Activated CD4-positive, alpha-beta T cell treated with anti-CD3 and anti-CD28 coated beads, Interleukin-2, Interleukin-6, amounts not matched to agents 100 ng/mL and 50 ng/mL, durations not matched to agents 16 hours and 8 hours (primary cell): ENCODE measurements around the gene R3HDM2.
"Not testable (repeated sequence)": the region's sequence is repeated elsewhere in the genome, so short reads cannot be mapped to it uniquely, and the experiment has no call there.

Experiments
- DNase-seq: peaks from one replicate; pipeline ENCODE4 v3.0.0-alpha.2; 2020

R3HDM2 gene

DNA sequence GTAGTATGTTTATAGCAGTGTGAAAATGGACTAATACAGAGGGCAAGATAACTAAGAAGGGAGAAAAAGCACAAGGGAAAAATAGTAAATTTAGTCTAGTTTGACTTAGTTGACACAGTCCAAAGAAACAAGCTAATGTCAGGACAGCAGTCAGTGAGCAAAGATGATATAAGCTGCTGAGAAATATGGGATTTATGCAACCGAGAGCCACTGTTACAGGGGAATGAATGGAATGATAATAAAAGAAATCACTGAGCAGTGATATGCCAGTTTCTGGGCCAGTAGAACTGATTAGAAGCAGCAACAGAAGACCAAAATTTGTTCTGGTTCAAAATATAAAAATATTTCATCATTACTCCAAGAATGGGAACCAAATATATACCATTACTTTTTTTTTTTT is 60.1 kb downstream of the R3HDM2 start:
- no peak for DNase-seq

DNA sequence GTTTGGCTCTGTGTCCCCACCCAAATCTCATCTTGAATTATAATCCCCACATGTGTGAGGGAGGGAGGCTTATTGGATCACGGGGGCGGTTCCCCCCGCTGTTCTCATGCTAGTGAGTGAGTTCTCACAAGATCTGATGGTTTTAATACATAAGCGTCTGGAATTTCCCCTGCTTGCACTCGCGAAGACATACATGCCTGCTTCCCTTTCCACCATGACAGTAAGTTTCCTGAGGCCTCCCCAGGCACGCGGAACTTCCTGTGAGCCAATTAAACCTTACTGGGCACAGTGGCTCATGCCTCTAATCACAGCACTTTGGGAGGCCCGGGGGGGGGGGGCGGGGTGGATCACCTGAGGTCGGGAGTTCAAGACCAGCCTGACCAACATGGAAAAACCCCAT is 60.8 kb downstream of the R3HDM2 start:
- DNase-seq, result no peak

DNA sequence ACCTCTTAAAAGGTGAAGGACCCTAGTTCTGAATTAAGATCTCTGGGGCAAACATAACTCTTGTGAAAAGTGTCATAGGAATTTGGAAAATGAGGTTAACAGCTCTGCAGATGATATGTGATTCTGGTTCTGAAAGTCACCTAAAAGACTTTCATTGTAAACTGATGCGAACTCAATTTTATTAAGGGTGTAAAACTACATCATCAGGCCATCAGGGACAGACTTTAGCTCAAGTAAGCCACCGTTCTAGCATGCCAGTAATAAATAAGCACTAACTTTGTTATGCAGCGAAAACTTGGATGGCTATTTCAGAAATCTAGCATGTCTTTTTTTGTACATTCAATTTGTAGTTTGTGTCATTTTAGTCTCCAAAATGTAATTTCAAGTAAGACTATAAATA is 61.6 kb downstream of the R3HDM2 start:
- DNase-seq, result no peak

DNA sequence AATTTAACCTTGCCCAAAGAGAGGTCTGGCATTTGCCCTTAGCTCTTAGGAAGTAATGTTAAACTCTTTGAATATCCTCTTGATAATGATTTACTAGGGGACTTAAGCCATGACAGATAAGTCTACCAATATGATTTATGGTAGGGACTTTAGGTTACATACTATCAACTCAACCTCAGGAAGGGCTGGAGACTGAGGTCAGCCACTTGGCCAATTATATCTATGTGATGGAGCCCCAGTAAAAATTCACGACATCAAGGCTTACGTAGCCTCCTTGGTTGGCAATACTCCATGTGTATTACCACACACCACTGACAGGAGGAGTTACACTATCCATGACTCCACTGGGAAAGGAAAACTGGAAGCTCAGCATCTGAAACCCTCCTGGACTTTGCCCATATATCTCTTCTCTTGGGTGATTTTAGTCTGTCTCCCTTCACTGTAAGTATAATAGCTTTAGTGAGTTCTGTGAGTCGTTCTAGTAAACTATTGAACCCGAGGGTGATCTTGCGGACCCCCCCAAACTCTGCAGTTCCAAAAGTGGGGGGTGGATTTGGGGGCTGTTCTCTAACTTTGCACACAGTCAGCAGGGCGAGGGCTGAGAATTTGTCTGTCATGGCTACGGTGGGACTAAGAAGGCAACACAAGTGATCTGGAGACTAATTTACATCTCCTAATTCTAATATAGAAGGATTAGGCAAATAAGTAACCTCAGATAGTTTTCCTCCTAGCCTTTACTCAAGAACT is 62.3 kb downstream of the R3HDM2 start:
- DNase-seq, result no peak

DNA sequence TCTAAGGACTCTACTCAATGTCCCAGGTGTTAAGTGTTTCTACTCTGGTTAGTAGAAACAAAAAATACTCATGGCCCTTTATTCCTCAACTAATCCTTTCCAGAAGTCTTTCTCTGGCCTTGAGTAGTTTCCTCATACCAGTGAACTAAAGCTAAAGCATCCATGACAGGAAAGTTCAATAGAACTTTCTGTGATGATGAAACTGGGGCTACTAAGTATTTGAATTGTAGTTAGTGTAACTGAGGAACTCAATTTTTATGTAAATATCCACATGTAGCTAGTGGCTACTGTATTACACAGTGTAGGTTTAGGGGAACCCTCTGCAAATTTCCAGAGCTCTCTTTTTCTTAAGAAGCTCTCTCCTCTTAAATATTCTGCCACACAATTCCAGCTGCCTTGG is 63.7 kb downstream of the R3HDM2 start:
- no peak for DNase-seq

DNA sequence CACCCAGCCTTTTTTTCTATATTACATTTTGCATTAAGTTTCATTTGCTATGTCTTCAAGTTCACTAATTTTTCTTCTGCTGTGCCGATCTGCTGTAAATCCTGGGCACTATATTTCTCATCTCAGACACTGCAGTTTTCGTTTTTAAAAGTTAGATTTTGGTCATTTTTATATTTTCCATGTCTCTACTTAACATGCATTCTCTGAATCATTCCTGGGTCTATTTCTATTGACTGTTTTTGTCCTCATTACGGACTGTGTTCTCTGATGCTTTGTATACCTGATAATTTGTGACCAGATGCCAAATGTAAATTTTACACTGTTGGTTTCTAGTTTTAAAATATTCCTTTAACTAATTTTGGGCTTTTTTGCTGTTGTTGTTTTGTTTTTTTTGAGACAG is 64.5 kb downstream of the R3HDM2 start:
- DNase-seq, result no peak

DNA sequence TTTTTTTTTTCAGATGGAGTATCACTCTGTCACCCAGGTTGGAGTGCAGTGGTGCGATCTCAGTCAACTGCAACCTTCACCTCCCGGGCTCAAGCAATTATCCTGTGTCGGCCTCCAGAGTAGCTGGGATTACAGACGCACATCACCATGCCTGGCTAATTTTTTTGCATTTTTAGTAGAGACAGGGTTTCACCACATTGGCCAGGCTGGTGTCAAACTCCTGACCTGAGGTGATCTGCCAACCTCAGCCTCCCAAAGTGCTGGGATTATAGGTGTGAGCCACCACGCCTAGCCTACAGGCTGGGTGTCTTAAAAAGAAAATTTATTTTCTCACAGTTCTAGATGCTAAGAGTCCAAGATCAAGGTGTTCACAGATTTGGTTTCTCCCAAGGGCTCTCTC is 66.7 kb downstream of the R3HDM2 start:
- not testable (repeated sequence) for DNase-seq

DNA sequence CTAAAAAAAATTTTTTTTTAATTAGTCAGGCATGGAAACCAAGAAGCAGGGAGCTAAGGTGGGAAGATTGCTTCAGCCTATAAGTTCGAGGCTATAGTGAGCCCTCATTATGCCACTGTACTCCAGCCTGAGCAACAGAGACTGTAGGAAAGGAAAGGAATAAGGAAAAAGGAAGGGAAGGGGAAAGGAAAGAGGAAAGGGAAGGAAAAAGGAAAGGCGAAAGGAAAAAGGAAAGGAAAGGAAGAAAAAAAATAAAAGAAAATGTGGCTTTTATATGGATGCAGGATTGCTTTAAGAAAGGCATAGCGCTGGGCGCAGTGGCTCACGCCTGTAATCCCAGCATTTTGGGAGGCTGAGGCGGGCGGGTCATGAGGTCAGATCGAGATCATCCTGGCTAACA is 70.4 kb downstream of the R3HDM2 start:
- no peak for DNase-seq

DNA sequence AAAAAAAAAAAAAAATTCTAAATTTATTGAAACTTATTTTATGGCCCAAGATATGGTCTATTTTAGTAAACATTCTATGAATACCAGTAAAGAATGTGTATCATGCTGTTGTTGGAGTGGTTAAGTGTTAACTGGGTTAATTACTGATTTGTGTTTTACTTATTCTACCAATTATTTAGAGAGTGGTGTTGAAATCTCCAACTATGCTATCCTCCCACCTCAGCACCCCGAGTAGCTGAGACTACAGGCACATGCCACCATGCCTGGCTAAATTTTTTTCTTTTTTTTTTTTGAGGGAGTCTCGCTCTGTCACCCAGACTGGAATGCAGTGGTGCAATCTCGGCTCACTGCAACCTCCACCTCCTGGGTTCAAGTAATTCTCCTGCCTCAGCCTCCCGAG is 72.2 kb downstream of the R3HDM2 start:
- no peak for DNase-seq

DNA sequence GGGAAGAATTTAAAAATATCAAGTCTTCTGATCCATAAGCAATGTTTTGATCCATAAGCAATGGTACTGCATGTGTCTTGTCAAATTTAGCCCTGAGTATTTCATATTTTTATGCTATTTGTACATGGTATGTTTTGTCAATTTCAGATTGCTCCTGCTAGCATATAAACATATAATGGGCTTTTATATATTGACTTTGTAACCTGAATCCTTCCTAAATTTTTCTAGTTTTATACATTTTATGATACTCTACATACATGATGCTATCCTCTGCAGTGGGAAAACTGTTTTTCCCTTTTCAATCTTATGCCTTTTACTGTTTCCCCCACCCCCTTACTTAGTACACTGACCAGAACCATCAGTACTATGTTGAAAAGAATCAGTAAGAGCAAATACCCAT is 75.1 kb downstream of the R3HDM2 start:
- no peak for DNase-seq

DNA sequence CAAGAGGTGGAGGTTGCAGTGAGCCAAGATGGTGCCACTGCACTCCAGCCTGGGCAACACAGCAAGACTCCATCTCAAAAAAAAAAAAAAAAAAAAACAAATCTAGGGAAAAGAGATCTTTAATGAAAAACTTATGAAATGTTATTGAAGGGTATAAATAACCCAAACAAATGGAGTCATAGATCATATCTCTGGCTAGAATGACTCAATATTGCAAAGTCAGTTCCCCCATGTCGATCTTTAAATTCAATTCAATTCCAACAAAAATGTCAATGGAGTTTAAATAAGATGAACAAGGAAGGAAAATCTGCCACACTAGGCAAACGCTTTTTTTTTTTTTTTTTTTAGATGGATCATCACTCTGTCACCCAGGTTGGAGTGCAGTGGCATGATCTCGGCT is 78.7 kb downstream of the R3HDM2 start:
- DNase-seq, result no peak

DNA sequence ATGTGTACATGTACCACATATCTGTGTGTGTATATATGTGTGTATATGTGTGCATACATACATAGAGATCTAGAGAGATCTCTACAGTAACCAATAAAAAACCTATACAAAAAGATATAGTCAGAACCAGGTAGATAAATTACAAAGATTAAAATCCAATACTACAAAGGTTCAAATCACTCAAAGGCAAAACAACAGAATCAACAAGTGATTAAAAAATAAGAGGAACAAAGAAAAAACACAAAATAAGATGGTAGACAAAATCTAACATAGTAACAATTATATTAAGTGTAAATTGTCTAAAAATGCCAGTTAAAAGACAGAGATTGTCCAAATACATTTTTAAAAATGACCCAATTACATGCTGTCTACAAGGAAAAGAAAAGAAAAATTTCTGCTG is 83.6 kb downstream of the R3HDM2 start:
- no peak for DNase-seq

DNA sequence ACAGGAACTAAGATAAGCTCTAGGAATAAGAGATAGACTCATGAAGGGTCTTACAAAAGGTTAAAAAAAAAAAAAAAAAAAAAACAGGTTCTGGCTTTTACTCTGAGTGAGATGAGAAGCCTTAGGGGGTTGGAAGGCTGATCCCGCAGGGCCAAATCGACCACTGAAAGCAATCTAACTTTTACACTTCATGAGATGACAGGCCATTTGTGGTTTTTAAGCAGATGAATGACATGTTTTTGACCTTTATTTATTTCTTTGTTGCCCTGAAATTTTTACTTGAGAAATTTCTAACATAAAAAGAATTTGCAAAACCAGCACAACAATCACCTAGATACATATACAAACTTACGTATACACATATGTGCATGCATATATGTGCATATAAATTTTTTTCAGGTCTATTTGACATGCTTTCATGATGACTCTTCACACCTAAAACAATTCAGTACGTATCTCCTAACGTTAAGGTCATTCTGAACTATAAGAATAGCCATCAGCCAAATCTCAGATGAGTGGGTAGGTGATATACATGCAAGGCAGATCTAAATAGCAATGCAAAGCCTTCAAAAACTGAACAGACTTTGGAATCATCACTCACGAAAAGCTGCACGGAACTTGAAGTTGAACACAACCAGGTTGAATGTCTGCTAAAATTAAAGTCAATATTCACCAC is 87.0 kb downstream of the R3HDM2 start:
- no peak for DNase-seq

DNA sequence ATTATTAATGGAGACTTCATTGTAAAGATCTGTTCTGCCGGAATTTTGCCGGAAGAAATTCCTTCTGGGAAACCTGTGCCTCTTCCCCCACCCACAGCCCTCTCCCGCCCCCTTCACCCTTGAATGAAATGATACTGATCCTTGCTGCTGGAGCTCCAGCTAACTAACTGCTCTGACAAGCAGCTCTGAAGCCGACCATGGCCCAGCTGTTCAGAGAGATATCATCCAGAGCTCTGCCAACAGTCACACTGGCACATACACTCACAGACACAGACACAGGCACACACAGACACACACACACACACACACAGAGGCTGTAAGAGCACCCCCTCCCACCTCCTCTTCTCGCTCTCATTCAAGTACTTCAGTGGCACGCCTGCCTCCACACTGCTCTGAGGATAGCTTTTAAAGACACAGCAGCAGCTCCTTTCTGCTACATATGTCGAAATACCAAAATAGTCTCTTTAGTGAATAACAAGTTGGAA is 88.6 kb downstream of the R3HDM2 start:
- no peak for DNase-seq

DNA sequence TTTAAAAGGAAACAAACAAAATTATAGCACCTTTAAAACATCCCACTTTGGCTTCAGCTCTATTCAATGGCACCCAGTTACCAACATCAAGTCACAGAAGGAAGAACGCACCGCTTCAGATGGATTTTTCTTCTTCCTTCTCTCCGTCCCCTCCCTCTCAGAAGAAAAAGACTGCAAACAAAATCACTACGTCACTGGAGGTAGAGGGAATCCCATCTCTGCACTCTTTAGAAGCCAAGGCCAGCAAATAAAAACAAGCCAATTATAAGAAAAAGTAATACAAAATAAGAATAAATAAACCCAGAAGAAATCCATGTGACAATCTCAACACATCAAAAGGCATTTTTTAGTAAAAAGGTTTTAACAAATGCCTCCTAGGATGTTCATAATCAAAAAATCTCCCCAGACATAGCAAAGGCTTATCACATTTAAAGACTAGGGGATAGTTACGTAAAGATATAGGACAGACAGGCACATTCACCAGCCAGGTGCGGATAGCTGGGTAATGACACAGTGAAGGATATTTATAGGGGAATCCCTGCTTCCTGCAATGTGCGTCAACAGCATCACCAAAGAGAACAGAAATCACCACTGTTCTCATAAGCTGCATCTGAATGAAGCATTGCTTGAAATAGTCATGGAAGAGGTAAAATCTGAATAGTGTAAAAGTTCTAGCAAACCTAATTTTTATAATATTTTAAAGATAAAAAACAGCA is 89.4 kb downstream of the R3HDM2 start:
- DNase-seq, result no peak

DNA sequence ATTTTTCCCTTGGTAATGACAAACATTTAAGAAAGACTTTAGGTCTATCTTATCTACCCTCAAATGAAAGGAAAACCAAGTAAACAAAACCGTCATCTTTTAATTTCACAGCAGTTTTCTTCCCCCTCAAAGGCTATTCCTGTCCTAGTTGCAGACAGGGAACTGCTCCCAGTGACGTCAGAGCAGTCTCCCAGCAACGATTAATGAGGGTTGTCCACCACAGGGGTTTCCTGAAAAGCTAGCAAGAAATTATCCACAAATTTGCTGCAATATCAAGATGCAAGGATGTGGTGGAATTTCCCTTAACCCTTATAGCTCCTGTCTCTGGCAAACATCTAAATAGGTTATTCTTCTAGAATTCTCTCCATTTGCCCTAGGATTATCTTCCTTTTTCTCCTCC is 90.7 kb downstream of the R3HDM2 start:
- no peak for DNase-seq

DNA sequence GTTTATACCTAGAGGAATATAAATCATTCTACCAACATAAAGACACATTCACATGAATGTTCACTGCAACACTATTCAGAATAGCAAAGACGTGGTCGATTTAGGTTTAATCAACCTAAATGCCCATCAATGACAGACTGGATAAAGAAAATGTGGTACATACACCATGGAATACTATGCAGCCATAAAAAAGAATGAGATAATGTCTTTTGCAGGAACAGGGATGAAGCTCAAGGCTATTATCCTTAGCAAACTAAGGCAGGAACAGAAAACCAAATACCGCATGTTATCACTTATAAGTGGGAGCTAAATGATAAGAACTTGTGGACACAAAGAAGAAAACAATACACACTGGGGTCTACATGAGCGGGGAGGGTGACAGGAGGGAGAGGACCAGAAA is 94.5 kb downstream of the R3HDM2 start:
- DNase-seq, result not testable (repeated sequence)

DNA sequence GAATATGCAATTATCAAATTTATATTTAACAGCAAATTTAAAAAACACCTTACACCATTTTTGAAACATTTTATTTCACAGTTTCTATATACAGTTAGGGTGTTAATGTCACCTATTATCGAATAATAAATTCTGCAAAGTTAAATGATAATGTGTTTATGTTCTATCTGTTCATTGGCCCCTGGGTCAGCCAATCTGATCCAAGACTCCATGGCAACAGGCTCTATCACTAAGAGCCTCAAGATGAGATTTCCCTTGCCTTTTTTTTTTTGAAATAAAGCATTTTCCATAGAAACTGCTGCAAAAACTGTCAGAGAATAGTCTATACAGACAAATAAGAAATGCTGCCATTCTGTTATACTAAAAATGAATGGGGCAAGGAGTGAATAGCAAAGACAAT is 96.6 kb downstream of the R3HDM2 start:
- no peak for DNase-seq

DNA sequence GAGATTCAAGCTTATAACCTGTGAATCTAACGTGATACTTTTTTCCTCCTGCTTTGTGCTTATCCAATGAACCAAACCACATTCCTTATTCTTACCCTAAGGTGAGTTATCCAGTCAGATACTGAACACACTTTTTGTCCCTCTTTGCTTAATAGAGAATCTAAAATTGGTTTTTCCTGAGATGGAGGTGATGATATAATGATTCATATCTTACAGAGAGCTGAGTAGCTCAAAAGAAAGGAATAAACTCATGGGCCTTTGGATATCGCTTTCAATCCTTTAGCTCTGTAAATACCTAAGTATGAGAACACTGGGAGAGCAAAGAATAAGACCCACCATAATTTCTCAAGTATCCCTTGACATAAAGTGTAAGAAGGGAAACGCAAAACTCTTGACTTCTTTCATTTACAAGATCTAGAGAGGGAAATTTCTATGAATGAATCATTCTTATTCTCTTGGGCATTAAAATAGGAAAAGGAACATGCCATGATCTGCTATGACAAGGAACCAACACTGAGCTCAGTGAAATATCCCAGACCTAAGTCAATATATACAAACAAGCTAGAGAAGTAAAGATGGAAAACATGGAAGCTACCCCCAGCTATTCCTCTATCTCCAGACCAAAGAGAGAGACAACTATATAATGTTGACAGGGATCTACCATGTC is 98.1 kb downstream of the R3HDM2 start:
- DNase-seq, result no peak

DNA sequence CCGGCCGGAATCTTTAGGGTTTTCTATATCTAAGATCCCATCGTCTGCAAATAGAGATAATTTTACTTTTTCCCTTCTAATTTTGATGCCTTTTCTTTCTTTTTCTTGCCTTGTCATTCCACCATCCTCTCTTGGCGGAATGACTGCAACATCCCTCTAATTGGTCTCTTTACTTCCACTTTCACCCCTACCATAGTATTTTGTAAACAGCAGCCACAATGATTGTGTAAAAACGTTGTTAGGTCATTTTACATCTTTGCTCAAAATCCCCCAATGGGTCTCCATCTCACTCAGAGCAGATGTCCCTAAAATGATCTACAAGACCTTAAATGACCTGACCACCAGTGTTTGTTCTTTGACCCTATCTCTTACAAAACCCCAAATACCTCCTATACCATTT is 99.9 kb downstream of the R3HDM2 start:
- DNase-seq, result no peak

DNA sequence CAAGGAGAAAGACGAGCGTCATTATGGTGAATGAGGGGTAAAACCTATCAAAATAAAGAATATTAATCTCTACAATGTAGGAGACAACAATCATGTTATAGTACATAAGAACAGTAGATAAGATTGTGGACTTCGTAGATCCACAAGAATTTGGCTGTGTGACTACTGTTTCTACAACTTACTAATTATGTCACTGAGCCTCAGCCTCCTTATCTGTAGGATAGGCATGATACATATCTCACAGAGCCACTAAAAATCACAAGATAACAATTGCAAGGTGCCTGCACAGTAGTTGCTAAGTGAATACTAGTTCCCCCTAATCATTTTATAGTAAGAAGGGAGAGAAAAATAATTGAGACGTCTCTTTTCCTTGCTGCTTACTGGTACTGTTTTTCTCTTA is 101.6 kb downstream of the R3HDM2 start:
- DNase-seq, result no peak

DNA sequence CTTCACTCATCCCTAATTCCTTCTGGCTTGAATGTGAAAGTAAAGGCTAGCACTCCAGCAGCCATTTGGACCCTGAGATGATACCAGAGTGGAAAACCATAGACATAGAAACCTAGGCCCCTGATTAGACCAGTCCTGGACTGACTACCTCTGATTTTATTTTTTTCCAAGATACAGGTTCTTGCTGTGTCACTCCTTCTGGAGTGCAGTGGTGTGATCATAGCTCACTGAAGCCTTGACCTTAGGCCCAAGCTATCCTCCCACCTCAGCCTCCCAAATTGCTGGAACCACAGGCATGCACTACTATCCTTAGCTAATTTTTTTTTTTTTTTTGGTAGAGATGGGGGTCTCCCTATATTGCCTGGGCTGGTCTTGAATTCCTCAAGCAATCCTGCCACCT is 105.4 kb downstream of the R3HDM2 start:
- no peak for DNase-seq

DNA sequence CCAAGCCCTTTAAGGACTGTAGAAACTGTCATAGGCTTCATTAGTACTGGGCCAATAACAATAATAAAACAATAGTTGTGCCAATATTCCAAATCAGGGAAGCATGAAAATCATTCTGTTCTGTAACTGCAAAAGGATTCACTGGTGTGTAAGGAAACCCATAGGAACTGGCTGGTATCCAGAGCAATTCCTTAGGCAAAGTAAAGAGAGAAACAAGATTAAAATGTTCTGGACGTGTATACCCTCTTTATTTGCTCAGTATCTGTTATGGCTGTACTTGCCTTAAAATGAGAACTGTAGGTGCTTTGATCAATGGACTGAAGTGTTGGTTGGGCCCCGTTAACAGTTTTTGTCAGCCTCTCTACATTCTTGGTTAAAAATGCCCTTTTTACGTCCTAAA is 107.4 kb downstream of the R3HDM2 start:
- no peak for DNase-seq

DNA sequence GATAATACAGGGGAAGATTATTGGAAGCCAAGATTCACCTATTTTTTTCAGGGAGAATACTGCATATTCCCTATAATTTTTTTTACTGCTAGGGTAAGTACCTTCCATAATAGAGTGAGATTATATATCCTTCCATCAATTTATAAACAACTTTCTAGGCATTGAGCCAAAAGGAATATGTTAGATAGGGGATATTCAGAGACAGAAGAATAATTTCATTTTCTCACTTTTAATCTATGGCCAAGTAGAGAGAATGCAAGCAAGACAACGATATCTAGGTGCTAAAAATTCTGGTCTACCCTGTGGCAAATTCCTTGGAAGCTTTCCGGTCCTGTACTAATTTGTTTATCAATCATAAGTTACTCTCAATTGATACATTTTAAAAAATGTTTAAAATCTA is 110.2 kb downstream of the R3HDM2 start:
- no peak for DNase-seq
